GM23338 (cell line): ENCODE data around the gene AGPAT4. TPM values are rescaled to one million over a fixed set of nuclear protein-coding genes. Genes with fewer than 3 reads are reported as not detected.
A peak's percentile ranks its signal among the peaks of the same experiment; 100 is the strongest.

Experiments used
- ATAC-seq: fragments of 200-7000 bp; cut with Tn5 transposase; 3 replicates; pipeline ENCODE4 v1.9.1; 2020
- DNase-seq: peaks from one replicate; pipeline ENCODE4 v3.0.0-alpha.2; 2015; ENCODE audit warnings: low spot score
- H2AFZ ChIP-seq: fragments of 200-600 bp; sonication (generic); 2 replicates; pipeline ENCODE4 v1.8.0; 2016; ENCODE audit warnings: antibody characterized with exemption, mild to moderate bottlenecking, moderate library complexity
- H3F3A ChIP-seq: fragments of 200-600 bp; sonication (generic); replicated peaks from 2 replicates; pipeline ENCODE4 v1.8.0; 2017; ENCODE audit warnings: antibody characterized with exemption, mixed run types, low read depth
- H3K27ac ChIP-seq: fragments of 200-600 bp; sonication (generic); 2 replicates; pipeline ENCODE4 v1.6.1; 2016; ENCODE audit warnings: low read depth
- H3K27me3 ChIP-seq: fragments of 200-600 bp; sonication (generic); 2 replicates; pipeline ENCODE4 v1.8.0; 2016; ENCODE audit warnings: mild to moderate bottlenecking, mixed run types, moderate library complexity; ENCODE audit not compliant: insufficient read depth
- H3K36me3 ChIP-seq: fragments of 200-600 bp; sonication (generic); 2 replicates; pipeline ENCODE4 v1.8.0; 2016; ENCODE audit warnings: mild to moderate bottlenecking; ENCODE audit not compliant: insufficient read depth
- H3K4me1 ChIP-seq: fragments of 200-600 bp; sonication (generic); 2 replicates; pipeline ENCODE4 v1.8.0; 2016; ENCODE audit warnings: mild to moderate bottlenecking, moderate library complexity; ENCODE audit not compliant: insufficient read depth
- H3K4me2 ChIP-seq: fragments of 200-600 bp; sonication (generic); 2 replicates; pipeline ENCODE4 v1.7.1; 2017; ENCODE audit warnings: mixed run types
- H3K4me3 ChIP-seq: fragments of 200-600 bp; sonication (generic); 2 replicates; pipeline ENCODE4 v1.6.1; 2016; ENCODE audit warnings: mixed run types
- H3K79me2 ChIP-seq: fragments of 200-600 bp; sonication (generic); replicated peaks from 2 replicates; pipeline ENCODE4 v1.8.0; 2017; ENCODE audit warnings: mild to moderate bottlenecking; ENCODE audit not compliant: insufficient read depth
- H3K9me2 ChIP-seq: fragments of 200-600 bp; sonication (generic); 2 replicates; pipeline ENCODE4 v1.8.0; 2017; ENCODE audit not compliant: insufficient read depth
- H4K20me1 ChIP-seq: fragments of 200-600 bp; sonication (generic); replicated peaks from 2 replicates; pipeline ENCODE4 v1.8.0; 2017; ENCODE audit warnings: mild to moderate bottlenecking; ENCODE audit not compliant: insufficient read depth
- H3K27ac Mint-ChIP-seq: 2 replicates; pipeline ENCODE4 v1.8.0; 2020; ENCODE audit warnings: inconsistent platforms, mild to moderate bottlenecking, moderate library complexity, mixed read lengths
- H3K27me3 Mint-ChIP-seq: 3 replicates; pipeline ENCODE4 v1.8.0; 2022; ENCODE audit warnings: low read depth, mild to moderate bottlenecking, moderate library complexity, mixed read lengths, inconsistent platforms; ENCODE audit not compliant: insufficient read depth, poor library complexity
- H3K36me3 Mint-ChIP-seq: 3 replicates; pipeline ENCODE4 v1.8.0; 2021; ENCODE audit warnings: low read depth, mild to moderate bottlenecking, inconsistent platforms, moderate library complexity, mixed read lengths
- H3K4me1 Mint-ChIP-seq: 3 replicates; pipeline ENCODE4 v1.8.0; 2020; ENCODE audit warnings: mild to moderate bottlenecking, inconsistent platforms, mixed read lengths
- H3K4me3 Mint-ChIP-seq: 3 replicates; pipeline ENCODE4 v1.8.0; 2021; ENCODE audit warnings: moderate library complexity, mild to moderate bottlenecking, inconsistent platforms, mixed read lengths
- H3K9me3 Mint-ChIP-seq: 3 replicates; pipeline ENCODE4 v1.8.0; 2020; ENCODE audit warnings: moderate library complexity, mild to moderate bottlenecking, inconsistent platforms, mixed read lengths
- EZH2 ChIP-seq: fragments of 200-600 bp; sonication (generic); IDR thresholded peaks from one replicate; pipeline ENCODE4 v1.8.0; 2017; ENCODE audit warnings: antibody characterized with exemption, mild to moderate bottlenecking, low read depth; ENCODE audit not compliant: unreplicated experiment
- EZH2phosphoT487 ChIP-seq: fragments of 200-600 bp; sonication (generic); IDR thresholded peaks from one replicate; pipeline ENCODE4 v1.8.1; 2018; ENCODE audit warnings: antibody characterized with exemption; ENCODE audit not compliant: unreplicated experiment
- JUNB ChIP-seq: IDR thresholded peaks from one replicate; pipeline ENCODE4 v1.6.1; 2016; ENCODE audit warnings: antibody characterized with exemption; ENCODE audit not compliant: unreplicated experiment
- STAT1 ChIP-seq: IDR thresholded peaks from one replicate; pipeline ENCODE4 v1.6.1; 2016; ENCODE audit warnings: antibody characterized with exemption; ENCODE audit not compliant: unreplicated experiment
- ZNF331 ChIP-seq: fragments of 250-450 bp; sonication (Bioruptor Pico); IDR thresholded peaks from 2 replicates; pipeline ENCODE4 v1.5.0; 2020; ENCODE audit warnings: low read depth, mild to moderate bottlenecking, moderate library complexity
- ZNF462 ChIP-seq: fragments of 250-450 bp; sonication (Bioruptor Pico); IDR thresholded peaks from 2 replicates; pipeline ENCODE4 v1.5.0; 2020; ENCODE audit warnings: mild to moderate bottlenecking, moderate library complexity
- polyA plus RNA-seq: library from polyadenylated mRNA; unstranded; fragments of >200 nt; fragmentation: Nextera tagmentation; extraction: Ambion mirVana; gene quantifications from 2 replicates; pipeline ENCODE4 v1.2.1, GENCODE V29; 2016
- total RNA-seq: library from RNA; depleted of rRNA; stranded (reverse); fragments of >200 nt; shearing (Covaris generic); gene quantifications from 2 replicates; pipeline ENCODE4 v1.2.3, GENCODE V29; 2014
- TF ChIP-seq, protein P1 (sequence below), 2 experiments: fragments of 200-600 bp in 1 of 2; sonication (generic) in 1 of 2; conservative IDR thresholded peaks; 2 replicates each; pipeline versions ENCODE4 v1.5.1 to v1.6.1; 2016 to 2017; ENCODE audit warnings: antibody characterized with exemption in 2 of 2, low read depth in 2 of 2, mild to moderate bottlenecking in 2 of 2, moderate library complexity in 1 of 2
- TF ChIP-seq, protein P2 (sequence below): IDR thresholded peaks from one replicate; pipeline ENCODE4 v1.6.1; 2018; ENCODE audit warnings: antibody characterized with exemption; ENCODE audit not compliant: unreplicated experiment

The AGPAT4 gene
- total and polyA plus RNA-seq, 2 experiments from 2014 or later = 8.9 to 19.3 TPM

- TF ChIP-seq, protein P1, sequence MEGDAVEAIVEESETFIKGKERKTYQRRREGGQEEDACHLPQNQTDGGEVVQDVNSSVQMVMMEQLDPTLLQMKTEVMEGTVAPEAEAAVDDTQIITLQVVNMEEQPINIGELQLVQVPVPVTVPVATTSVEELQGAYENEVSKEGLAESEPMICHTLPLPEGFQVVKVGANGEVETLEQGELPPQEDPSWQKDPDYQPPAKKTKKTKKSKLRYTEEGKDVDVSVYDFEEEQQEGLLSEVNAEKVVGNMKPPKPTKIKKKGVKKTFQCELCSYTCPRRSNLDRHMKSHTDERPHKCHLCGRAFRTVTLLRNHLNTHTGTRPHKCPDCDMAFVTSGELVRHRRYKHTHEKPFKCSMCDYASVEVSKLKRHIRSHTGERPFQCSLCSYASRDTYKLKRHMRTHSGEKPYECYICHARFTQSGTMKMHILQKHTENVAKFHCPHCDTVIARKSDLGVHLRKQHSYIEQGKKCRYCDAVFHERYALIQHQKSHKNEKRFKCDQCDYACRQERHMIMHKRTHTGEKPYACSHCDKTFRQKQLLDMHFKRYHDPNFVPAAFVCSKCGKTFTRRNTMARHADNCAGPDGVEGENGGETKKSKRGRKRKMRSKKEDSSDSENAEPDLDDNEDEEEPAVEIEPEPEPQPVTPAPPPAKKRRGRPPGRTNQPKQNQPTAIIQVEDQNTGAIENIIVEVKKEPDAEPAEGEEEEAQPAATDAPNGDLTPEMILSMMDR (conservative IDR thresholded peaks at IDR 0.05; ENCODE audit: low read depth in 2 of 2) = no peak
- TF ChIP-seq EZH2phosphoT487 (no peak), ZNF331 (CRISPR knock-in tag) (no peak), STAT1 (no peak)
These were observed 59.1 kb downstream of the AGPAT4 start (continued) for GRCh38 chr6:161214722-161215121.

GRCh38 chr6:161212902-161213301 lies 61.0 kb downstream of the AGPAT4 start:
- TF ChIP-seq, protein P2, sequence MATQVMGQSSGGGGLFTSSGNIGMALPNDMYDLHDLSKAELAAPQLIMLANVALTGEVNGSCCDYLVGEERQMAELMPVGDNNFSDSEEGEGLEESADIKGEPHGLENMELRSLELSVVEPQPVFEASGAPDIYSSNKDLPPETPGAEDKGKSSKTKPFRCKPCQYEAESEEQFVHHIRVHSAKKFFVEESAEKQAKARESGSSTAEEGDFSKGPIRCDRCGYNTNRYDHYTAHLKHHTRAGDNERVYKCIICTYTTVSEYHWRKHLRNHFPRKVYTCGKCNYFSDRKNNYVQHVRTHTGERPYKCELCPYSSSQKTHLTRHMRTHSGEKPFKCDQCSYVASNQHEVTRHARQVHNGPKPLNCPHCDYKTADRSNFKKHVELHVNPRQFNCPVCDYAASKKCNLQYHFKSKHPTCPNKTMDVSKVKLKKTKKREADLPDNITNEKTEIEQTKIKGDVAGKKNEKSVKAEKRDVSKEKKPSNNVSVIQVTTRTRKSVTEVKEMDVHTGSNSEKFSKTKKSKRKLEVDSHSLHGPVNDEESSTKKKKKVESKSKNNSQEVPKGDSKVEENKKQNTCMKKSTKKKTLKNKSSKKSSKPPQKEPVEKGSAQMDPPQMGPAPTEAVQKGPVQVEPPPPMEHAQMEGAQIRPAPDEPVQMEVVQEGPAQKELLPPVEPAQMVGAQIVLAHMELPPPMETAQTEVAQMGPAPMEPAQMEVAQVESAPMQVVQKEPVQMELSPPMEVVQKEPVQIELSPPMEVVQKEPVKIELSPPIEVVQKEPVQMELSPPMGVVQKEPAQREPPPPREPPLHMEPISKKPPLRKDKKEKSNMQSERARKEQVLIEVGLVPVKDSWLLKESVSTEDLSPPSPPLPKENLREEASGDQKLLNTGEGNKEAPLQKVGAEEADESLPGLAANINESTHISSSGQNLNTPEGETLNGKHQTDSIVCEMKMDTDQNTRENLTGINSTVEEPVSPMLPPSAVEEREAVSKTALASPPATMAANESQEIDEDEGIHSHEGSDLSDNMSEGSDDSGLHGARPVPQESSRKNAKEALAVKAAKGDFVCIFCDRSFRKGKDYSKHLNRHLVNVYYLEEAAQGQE = no peak
- no peak for TF ChIP-seq EZH2
- TF ChIP-seq JUNB = no peak
- TF ChIP-seq EZH2phosphoT487 = no peak
- H2AFZ ChIP-seq = no peak overlapping the region
- H3K27me3 ChIP-seq = no peaks in the 10 kb centered on the region
- H3K27ac ChIP-seq = no peak overlapping the region
- H3K4me3 Mint-ChIP-seq = no peak overlapping the region
- peaks cover 90% of the 10 kb centered on the region for H3K9me3 Mint-ChIP-seq
- peaks cover 5% of the 10 kb centered on the region for H3K27me3 Mint-ChIP-seq
- H3K36me3 Mint-ChIP-seq = peaks cover 93% of the 10 kb centered on the region
- H3K4me2 ChIP-seq = no peak overlapping the region
- peaks cover 21% of the 10 kb centered on the region for H3K36me3 ChIP-seq
- H4K20me1 ChIP-seq = no peaks in the 10 kb centered on the region
- H3F3A ChIP-seq = no peaks in the 10 kb centered on the region
- no peaks in the 10 kb centered on the region; the same call in 1 of the 2 replicates for H3K9me2 ChIP-seq
- ATAC-seq = no peak
- no peaks in the 10 kb centered on the region for H3K4me1 ChIP-seq
- DNase-seq = no peak
- no peaks in the 10 kb centered on the region for H3K4me1 Mint-ChIP-seq
- H3K27ac Mint-ChIP-seq = no peak overlapping the region
- peaks cover 63% of the 10 kb centered on the region for H3K79me2 ChIP-seq
- no peak overlapping the region for H3K4me3 ChIP-seq

- no peak for ATAC-seq
- H3K79me2 ChIP-seq = peaks cover 75% of the 10 kb centered on the region
- H3K9me3 Mint-ChIP-seq = peaks cover 84% of the 10 kb centered on the region
- TF ChIP-seq ZNF462 (CRISPR knock-in tag) = no peak
These were observed 62.4 kb downstream of the AGPAT4 start for GRCh38 chr6:161211380-161212035.

More at GRCh38 chr6:161211380-161212035, 62.4 kb downstream of the AGPAT4 start:
- no peak overlapping the region for H3K27ac ChIP-seq
- no peaks in the 10 kb centered on the region for H3K27me3 ChIP-seq
- Mint-ChIP-seq H3K4me1 (no peaks in the 10 kb centered on the region), H3K27ac (no peak overlapping the region), H3K27me3 (peaks cover 3% of the 10 kb centered on the region), H3K36me3 (peaks cover 88% of the 10 kb centered on the region), H3K4me3 (no peak overlapping the region)
- no peak overlapping the region for H2AFZ ChIP-seq
- H3K4me3 ChIP-seq = no peak overlapping the region
- H3K36me3 ChIP-seq = peaks cover 21% of the 10 kb centered on the region
- H3F3A ChIP-seq = no peaks in the 10 kb centered on the region
- H3K4me2 ChIP-seq = no peak overlapping the region
- peak; percentile 70 for DNase-seq
- no peaks in the 10 kb centered on the region; the same call in 1 of the 2 replicates for H3K9me2 ChIP-seq
- H3K4me1 ChIP-seq = no peaks in the 10 kb centered on the region
- H4K20me1 ChIP-seq = no peaks in the 10 kb centered on the region
